LNCaP clone FGC (cell line): ENCODE results near the gene FAM53A.

Source experiments
- DNase-seq: peaks from one replicate; pipeline ENCODE4 v3.0.0-alpha.2; 2011; ENCODE audit warnings: low read depth
- H3K4me3 ChIP-seq: 2 replicates; pipeline ENCODE4 v1.5.1; 2011; ENCODE audit warnings: mild to moderate bottlenecking, low read depth, low read length, control low read depth
- CTCF ChIP-seq: IDR thresholded peaks from 2 replicates; pipeline ENCODE4 v1.5.1; 2012; ENCODE audit warnings: mild to moderate bottlenecking; ENCODE audit not compliant: control insufficient read depth, insufficient read depth; ENCODE audit errors: extremely low read depth

The FAM53A gene

GRCh38 chr4:1683736-1684505 lies at the start of gene FAM53A:
TSS of gene FAM53A (minus strand) at chr4:1684313. CDS start at chr4:1668741, 15,572 bp downstream.
- no peak for TF ChIP-seq CTCF
- DNase-seq = no peak
- H3K4me3 ChIP-seq = peak within 1 kb of the TSS; percentile 65

DNA sequence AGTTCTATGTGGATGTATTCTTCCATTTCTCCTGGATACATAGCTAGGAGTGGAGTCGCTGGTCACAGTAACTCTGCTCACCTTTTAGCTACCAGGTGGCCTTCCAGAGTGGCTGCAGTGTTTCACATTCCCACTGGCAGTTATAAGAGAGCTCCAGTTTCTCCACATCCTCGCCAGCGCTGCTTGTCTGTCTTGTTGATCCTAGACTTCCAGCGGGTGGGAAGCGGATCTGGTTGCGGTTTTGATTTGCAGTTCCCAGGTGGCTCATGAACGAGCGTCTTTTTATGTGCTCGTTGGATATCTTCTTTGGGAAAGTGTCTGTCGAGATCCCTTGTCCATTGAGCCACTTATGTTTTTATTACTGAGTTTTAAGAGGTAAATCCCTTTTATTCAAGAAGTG lies 48.8 kb upstream of the FAM53A start:
- no peak overlapping the region for H3K4me3 ChIP-seq
- no peak for DNase-seq
- no peak for TF ChIP-seq CTCF

GRCh38 chr4:1731180-1731579 lies 47.1 kb upstream of the FAM53A start:
- no peak for DNase-seq

GRCh38 chr4:1730532-1731135 lies 46.5 kb upstream of the FAM53A start:
- TF ChIP-seq CTCF = no peak
- DNase-seq = no peak
- H3K4me3 ChIP-seq = no peak overlapping the region

More at GRCh38 chr4:1731180-1731579, 47.1 kb upstream of the FAM53A start:
- H3K4me3 ChIP-seq = no peak overlapping the region
- no peak for TF ChIP-seq CTCF

DNA sequence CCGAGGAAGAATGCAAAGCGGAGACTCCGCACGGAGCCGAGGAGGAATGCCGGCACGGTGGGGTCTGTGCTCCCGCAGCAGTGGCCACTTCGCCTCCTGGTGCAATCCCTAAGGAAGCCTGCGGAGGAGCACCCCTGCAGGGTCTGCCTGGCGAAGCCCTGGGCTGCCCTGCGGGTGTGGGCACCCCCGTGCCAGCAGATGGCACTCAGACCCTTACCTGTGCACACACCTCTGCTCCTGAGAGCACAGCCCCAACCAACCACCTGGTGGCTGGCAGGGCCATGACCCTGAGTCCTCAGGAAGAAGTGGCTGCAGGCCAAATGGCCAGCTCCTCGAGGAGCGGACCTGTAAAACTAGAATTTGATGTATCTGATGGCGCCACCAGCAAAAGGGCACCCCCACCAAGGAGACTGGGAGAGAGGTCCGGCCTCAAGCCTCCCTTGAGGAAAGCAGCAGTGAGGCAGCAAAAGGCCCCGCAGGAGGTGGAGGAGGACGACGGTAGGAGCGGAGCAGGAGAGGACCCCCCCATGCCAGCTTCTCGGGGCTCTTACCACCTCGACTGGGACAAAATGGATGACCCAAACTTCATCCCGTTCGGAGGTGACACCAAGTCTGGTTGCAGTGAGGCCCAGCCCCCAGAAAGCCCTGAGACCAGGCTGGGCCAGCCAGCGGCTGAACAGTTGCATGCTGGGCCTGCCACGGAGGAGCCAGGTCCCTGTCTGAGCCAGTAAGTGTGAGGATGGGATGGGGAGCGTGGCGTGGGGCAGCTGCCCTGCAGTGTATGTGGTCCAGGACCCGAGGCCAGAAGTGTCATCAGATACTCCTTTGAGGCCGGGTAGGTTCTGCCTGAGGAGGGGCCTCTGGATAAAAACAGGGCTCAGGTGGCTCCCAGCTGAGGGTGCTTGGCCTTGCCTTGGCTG lies 44.2 kb upstream of the FAM53A start:
- peak; percentile 80 for DNase-seq
- peak; percentile 56 for TF ChIP-seq CTCF
- peak overlapping the region; percentile 16; the same call in 1 of the 2 replicates for H3K4me3 ChIP-seq

DNA sequence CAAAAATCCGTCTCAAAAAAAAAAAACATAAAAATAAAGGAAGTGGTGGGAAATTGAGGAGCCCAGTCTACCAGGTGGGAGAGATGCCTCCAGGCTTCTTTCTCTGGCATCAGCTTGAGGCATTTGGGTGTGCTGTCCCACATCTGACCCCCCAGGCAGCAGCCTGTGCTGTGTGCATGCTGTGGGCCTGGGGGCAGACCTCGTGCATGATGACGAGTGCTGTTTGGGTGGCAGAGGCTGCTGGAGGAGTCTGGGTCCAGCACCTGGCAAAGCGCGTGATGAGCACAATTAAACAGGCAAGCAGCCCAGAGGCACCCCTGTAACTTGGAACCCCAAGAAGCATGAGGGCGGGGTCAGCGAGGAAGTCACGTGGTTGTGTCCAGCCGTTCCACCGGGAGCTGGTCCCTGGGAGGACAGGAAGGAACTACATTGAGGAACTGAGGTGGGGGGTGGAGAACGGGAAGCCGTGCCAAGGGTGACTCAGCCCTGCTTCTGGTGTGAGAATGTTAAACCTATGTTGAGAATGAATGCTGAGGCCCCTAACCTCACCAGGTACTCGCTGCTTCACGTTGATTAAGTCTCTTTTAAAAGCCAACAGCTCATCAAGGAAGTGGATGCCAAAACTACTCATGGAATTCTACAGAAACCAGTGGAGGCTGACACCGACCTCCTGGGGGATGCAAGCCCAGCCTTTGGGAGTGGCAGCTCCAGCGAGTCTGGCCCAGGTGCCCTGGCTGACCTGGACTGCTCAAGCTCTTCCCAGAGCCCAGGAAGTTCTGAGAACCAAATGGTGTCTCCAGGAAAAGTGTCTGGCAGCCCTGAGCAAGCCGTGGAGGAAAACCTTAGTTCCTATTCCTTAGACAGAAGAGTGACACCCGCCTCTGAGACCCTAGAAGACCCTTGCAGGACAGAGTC lies 43.3 kb upstream of the FAM53A start:
- H3K4me3 ChIP-seq = peak overlapping the region; percentile 16; the same call in 1 of the 2 replicates
- no peak for TF ChIP-seq CTCF
- no peak for DNase-seq
